Hematopoietic multipotent progenitor cell treated with erythropoietin and hydrocortisone succinate and interleukin-3 and kit ligand, for 8 days (in vitro differentiated cells): ENCODE results near the gene MEF2B.
"Not testable (repeated sequence)": the region's sequence is repeated elsewhere in the genome, so short reads cannot be mapped to it uniquely, and the experiment has no call there.

Experiments
- DNase-seq: peaks from one replicate; pipeline ENCODE4 v3.0.0-alpha.2; 2015

The MEF2B gene

DNA sequence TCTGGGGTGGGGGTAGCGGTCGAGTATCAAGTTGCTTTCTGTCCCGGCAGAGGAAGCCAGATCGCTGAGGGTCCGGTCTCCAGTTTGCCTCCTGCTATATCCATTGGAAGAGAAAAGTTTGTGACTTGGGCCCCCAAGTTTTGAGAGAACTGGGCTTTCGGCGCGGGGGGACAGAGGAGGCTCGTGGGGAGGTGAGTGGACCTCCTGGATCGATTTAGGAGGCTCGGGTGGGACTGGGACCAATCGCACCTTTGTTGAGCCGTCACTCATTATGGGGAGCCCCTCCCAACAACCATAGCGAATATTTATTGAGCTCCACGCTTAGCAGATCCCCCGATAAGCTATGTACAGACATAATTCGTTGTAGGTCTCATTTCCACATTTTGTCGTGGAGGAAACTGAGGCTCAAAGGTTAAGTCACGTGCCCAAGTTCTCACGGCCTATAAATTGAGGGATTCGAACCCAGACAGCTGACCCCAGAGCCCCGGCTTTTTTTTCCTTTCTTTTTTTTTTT lies 22.9 kb upstream of the MEF2B start:
- peak; percentile 72 for DNase-seq

DNA sequence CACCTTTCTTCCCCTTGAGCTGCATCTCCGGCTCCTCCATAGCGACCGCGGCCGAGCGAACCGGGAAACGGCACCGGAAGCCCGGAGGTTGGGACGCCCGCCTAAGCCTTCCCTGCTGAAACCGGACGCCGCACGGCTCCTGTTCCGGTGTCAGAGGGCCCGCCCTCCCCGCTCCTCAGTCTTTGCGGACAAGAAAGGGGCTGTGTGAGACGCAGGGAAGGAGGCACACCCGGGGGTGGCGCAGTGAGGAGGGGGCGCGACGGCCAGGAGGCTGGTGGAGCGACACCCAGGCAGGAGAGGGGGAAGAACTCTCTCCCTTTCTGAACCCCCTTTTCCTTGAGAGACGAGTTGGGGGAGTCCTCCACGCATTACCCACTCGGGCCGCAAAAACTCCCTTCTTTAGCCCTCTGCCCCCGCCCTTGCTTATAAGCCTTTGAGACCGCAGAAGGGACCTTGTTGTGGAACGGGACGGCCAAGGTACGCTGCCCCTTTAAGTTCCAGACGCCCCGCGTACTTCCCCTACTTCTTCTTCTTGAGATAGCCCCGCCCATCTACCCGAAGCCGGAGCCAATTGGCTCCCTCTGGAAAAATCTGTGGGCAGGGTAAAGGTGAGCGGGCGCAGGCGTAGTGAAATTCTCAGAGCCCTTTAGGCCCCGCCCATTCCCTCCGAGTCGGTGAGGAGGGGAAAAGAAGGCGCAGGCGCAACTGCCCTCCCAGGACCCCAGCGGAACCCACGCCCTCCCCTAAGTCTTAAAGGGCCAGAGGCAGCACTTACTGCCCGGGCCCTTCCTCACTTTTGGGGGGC lies 22.2 kb upstream of the MEF2B start, which contains the start of the genes BORCS8 and RFXANK:
TSS of gene BORCS8 (minus strand) at position 75 of the 805 bp plus-strand sequence. CDS start at position 40, 35 bp downstream.
TSS of gene RFXANK (plus strand) at position 181 of the 805 bp plus-strand sequence. CDS start 1,689 bp downstream, outside the sequence.
- DNase-seq, result peak; percentile 100

DNA sequence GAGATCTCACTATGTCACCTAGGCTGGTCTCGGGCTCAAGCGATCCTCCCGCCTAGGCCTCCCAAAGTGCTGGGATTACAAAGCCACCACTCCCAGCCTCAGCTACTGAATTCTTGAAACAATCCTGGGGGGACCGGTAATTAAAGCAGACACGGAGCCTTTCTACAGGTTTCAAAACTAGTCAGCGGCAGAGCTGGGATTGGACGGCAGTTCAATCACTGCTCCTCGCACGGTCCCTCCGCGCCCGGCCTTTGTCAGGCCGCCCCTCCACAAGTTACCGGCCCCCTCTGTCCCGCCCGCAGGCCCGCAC lies 21.7 kb upstream of the MEF2B start:
- DNase-seq, result no peak

DNA sequence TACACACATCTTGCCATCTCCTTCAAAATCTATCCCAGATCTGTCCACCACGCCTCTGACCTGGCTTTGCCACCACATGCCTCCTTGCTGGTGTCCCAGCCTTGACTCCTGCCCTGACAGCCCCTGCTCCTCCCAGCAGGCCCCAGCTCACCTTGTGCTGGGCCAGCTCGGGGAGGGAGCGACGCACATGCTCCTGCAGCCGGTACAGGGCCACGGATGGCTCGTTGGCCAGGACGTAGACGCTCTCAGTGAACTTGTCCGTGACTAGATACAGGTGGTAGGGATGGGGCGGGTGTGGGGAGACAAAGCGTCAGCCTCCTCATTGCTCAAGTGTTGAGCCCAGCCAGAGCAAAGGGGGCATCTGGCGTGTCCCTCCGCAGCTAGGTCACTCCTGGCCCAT lies 16.7 kb upstream of the MEF2B start:
- no peak for DNase-seq

DNA sequence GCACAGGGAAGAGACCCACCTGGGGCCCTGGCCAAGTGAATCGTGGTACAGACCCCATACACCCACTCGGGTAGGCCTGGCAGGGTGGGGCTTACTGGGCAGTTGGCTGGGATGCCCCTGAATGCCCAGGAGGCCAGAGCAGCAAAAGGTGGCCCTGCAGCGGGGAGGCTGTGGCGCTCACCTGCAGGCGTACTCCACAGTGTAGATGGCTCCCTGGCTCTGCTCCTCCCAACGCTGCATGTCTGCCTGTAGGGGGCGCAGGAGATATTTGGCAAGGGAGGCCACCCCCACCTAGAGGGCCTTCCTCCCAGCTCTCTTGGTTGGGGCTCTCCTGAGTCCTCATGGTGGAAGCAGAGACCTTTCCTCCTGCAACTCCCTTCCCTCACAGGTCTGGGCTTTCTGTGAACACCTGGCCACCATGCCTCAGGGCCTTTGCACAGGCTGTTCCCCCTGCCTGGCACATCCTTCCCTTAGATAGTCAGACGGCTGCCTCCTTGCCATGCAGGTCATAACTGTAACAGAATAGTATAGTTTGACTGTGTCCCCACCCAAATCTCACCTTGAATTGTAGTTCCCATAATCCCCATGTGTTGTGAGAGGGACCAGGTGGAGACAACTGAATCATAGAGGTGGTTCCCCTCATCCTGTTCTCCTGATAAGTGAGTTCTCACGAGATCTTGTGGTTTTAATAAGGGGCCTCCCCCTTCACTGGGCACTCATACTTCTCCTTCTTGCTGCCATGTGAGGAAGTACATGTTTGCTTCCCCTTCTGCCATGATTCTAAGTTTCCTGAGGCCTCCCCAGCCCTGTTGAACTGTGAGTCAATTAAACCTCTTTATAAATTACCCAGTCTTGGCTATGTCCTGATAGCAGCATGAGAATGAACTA lies 16.0 kb upstream of the MEF2B start:
- DNase-seq, result peak; percentile 79

DNA sequence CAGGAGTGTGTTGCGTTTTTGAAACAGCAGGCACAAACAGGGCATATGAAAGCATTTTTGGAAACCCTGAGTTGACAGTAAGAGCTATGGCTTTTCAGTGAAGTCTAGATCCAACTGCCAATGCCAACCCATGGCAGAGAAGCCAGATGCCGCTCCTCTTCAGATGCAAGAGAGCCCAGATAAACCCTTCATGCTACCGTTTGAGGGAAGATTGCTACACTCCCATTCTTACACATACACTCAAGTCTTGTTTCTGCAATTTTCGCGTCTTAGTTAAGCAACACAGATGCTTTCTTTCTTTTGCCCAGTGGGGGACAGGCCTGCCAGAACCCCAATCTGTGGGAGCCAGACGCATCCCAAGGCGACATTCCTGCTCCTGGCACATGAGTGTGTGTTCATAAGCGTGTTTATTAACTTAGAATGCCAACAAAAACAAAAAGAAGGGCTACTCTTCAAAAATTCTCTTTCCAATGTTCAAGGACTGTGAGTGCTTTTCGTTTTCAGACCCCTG lies 11.5 kb upstream of the MEF2B start:
- DNase-seq, result no peak

DNA sequence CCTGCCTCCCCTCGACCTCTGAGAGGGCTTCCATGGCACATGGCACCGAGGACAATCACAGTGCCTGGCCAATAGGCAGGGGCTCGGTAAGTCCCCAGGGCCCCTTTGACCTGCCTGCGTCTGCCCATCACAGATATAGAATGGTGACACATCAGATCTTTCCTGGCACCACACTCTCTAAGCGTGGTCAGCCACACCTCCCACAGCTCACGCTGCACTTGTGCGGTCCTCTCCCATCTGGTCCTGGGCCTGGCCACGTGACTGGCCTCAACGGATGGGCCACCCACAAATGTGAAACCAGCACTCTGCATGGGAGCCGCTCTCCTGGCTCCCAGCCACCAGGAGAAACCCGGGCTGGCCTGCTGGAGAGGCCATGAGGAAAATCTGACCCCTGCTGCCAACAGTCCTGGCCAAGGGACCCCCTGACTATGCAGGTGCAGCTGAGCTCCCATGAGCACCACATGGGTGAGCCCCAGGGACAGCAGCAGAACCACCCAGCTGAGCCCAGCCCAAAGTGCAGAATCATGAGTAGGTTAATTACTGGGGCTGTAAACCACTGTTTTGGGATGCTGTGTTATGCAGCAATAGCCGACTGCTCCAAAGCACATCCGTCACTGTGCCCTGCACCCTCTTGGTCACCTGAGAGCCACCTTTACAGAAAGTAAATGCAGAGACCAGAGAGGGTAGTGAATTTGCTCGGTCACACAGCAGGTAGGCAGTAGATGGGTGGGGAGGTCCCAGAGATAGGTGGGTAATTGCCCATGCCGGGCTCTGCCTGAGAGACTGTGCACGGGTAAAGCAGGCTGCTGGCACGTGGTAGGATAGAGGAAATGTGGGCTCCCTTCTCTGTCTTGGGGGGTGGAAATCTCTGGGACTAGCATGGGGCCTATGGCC lies 9.7 kb upstream of the MEF2B start:
- peak; percentile 77 for DNase-seq

DNA sequence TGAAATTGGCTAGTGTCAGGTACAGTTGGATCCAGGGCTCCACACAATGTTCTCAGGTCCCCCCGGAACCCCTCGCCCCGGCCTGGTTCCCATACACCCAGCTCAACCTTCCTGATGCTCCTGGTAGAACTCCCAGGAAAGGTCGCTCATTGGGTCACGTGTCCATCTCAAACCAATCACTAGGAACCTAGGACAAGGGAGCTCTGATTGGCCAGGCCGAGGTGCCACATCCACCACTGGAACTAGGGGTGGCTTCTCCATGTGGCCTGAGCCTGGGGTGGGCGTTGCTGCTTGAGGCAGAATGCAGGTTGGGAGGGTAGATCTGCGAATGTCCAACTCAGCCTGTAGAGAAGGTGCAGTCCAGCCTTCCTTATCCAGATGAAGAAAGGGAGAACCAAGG lies 6.9 kb upstream of the MEF2B start:
- DNase-seq, result no peak

DNA sequence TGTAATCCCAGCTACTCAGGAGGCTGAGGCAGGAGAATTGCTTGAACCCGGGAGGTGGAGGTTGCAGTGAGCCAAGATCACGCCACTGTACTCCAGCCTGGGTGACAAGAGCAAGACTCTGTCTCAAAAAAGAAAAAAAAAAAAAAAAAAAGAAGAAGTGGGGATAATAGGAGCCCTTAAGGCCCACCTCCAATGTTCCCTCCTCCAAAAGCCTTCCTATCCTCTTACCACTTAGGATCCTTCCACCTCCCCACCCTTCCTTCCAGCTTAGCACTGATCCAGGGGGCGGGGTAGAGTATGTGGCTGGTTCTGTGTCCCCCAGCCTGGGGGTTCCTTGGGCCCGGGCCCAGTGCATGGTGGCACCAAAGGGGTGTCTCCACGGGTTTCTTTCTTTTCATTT lies 3.2 kb upstream of the MEF2B start:
- not testable (repeated sequence) for DNase-seq

DNA sequence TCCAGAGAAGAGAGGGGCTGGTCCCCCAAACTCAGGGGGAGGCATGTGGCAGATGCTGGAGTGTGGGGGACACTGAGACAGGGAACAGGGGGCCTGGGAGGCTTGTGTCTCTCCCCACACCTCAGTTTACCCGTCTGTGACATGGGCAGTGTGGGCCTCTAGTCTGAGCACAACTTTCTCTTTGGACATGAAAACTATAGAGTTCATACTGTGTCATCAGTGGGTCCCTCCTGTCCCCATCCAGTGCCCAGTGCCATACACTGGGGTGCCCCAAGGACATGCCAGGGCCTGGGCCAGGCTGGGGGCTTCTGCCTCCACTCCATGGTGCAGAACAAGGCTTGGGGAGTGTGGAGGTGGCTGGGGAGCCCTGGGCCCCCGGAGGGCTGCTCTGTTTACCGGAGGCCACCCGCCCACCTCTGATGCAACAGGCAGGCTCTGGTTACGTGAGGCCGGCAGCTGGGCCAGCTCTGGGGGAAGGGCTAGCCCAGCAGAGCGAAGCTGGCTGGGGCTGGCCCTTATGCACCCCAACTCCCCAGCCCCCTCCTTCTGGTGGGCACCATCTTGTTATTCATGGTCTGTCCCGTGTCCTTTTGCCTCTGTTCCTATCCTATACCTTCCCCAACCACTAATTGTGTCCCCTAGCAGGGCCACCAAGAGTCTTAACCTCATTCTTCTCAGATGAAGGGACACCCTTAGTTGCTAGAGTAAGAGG lies 1.9 kb upstream of the MEF2B start:
- DNase-seq, result no peak

- no peak for DNase-seq
These were observed 1.0 kb upstream of the MEF2B start for GRCh38 chr19:19170873-19171672.

- DNase-seq, result no peak
These were observed 619 bp downstream of the MEF2B start for GRCh38 chr19:19169236-19170052.

DNA sequence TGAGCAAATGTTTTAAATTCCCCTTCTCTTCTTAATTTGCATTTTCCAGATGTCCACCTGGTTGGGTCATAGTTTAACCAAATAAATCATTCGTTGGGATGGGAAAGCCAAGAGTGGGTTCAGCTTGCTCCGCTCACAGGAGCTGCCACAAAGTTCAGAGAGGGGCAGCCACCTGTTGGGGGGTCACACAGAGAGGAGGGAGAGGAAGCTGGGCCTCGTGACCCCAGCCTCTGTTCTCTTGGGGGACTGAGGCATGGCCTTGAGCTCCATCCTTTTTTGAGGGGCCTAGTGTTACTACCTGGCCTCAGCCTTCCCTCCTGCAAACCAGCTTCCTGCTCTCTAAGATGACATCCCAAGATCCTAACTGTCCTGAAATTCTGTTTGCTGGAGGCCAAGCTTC lies 2.5 kb downstream of the MEF2B start:
- no peak for DNase-seq

- DNase-seq, result no peak
These were observed 4.7 kb downstream of the MEF2B start for GRCh38 chr19:19165396-19165795.

GRCh38 chr19:19162495-19162894 lies 7.6 kb downstream of the MEF2B start:
- no peak for DNase-seq

DNA sequence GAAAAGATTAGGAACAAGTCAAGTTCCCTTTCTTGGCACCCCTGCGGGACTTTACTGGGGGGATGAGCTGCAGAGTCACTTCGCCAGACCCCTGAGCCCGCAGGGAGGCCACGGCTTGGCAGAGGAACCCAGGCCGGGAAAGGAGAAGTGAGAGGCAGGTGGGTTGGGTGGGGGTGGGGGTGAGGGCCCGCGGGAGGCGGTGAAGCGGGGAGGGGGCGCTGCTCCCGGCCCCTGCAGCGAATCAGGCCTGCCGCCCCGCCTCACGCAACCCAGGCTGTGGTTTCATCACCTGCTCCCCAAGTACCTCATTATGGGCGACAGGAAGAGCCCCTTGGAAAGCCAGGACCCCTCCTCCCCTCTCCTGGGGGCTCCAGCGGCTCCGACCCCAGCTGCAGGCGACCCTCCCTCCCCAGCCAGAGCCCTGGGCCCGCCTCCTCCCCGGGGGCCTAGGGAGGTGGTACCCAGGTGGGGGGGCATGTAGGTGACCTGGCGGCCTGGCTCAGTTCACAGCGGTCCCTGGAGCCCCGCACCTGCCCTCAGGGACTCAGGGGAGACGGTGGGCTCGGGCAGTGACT lies 9.5 kb downstream of the MEF2B start:
- DNase-seq, result no peak

GRCh38 chr19:19159534-19159933 lies 10.5 kb downstream of the MEF2B start:
- no peak for DNase-seq

DNA sequence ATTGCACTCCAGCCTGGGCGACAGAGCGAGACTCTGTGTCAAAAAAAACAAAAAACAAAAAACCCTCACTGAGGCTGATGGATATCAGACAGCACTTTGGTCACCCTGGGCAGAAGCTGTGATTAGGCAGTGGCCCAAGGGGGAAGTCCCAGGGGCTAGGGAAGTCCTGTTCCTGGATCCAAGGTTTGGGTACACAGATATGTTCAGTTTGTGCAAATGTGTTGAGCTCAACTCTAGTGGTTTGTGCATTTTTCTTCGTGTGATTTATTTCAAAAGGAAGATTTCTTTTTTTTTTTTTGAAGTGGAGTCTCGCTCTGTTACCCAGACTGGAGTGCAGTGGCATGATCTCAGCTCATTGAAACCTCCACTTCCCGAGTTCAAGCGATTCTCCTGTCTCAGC lies 12.3 kb downstream of the MEF2B start:
- DNase-seq, result no peak

DNA sequence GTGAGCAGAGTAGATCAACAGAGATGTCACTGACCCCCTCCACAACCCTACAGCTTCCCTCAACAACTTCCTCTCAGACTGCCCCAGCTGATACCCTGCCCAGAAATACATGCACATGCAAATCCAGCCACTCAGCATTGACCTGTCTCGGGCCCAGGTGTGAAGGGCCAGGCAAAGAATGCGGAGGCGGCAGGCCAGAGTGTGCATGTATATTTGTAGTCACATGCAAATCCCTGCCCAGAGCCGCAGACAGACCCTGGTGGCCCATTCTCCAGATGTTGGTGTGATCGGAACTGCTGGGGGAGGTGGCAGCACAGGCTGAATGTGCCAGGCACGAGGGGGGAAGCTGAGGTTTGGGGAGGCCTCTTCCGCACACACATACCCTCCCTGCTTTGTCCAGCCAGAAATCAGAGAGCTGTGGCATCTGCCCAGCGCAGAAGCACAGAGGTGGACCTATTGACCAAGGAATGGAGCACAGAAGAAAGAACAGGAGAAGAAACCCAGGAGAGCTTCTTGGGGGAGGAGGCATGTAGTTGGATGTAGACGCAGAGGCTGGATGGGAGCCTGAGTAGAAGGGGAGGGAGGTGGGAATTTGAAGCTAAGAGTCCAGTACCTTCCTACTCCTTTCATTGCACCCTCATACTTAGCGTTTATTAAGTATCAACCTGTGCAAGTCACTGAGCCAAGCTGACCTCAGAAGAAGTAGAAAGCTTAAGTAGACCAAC lies 14.4 kb downstream of the MEF2B start:
- no peak for DNase-seq
